A673 (cell line): ENCODE measurements around the gene FNBP1L. TPM values are rescaled to one million over a fixed set of nuclear protein-coding genes. Genes with fewer than 3 reads are reported as not detected.

Source experiments
- BruUV-seq: library from RNA; stranded (reverse); fragments of 400-500 nt; replicated peaks from 2 replicates; lab custom pipeline; 2021; lab: Mats Ljungman, UMichigan
- CTCF ChIA-PET: fragments of 300-600 bp; sonication (Branson Sonifier 250); formaldehyde crosslinking; loops from one replicate; lab custom pipeline; 2022; ENCODE audit warnings: antibody characterized with exemption; lab: Charles Lee
- POLR2A ChIA-PET: fragments of 300-600 bp; sonication (Branson Sonifier 250); formaldehyde crosslinking; loops from one replicate; lab custom pipeline; 2022; ENCODE audit warnings: antibody characterized with exemption; ENCODE audit not compliant: low non-redundant PET; lab: Charles Lee
- DNase-seq: peaks from one replicate; pipeline ENCODE4 v3.0.0-alpha.2; 2015; ENCODE audit warnings: low spot score
- H3K27ac ChIP-seq: fragments of 200-600 bp; sonication (generic); 2 replicates; pipeline ENCODE4 v1.5.1; 2016; ENCODE audit warnings: mixed run types, low read depth, mild to moderate bottlenecking, mixed read lengths, antibody characterized with exemption, low read length; ENCODE audit not compliant: poor library complexity, severe bottlenecking
- H3K27me3 ChIP-seq: fragments of 200-600 bp; sonication (generic); replicated peaks from 2 replicates; pipeline ENCODE4 v1.6.1; 2017; ENCODE audit warnings: mixed run types, low read depth, mild to moderate bottlenecking, mixed read lengths, antibody characterized with exemption, low read length; ENCODE audit not compliant: insufficient read depth, poor library complexity
- H3K36me3 ChIP-seq: fragments of 200-600 bp; sonication (generic); 2 replicates; pipeline ENCODE4 v1.6.1; 2016; ENCODE audit warnings: mixed run types, mild to moderate bottlenecking, mixed read lengths, antibody characterized with exemption, low read length; ENCODE audit not compliant: insufficient read depth, poor library complexity, severe bottlenecking
- H3K4me1 ChIP-seq: fragments of 200-600 bp; sonication (generic); 2 replicates; pipeline ENCODE4 v1.6.1; 2017; ENCODE audit warnings: mixed run types, mild to moderate bottlenecking, mixed read lengths, antibody characterized with exemption, low read length; ENCODE audit not compliant: insufficient read depth, poor library complexity, severe bottlenecking
- H3K4me3 ChIP-seq: fragments of 200-600 bp; sonication (generic); 2 replicates; pipeline ENCODE4 v1.5.1; 2016; ENCODE audit warnings: low read depth, mixed run types, mild to moderate bottlenecking, mixed read lengths, low read length; ENCODE audit not compliant: poor library complexity, severe bottlenecking
- H3K9me3 ChIP-seq: fragments of 200-600 bp; sonication (generic); 2 replicates; pipeline ENCODE4 v1.6.1; 2016; ENCODE audit warnings: mixed run types, low read depth, mild to moderate bottlenecking, mixed read lengths, antibody characterized with exemption, low read length; ENCODE audit not compliant: poor library complexity, severe bottlenecking
- CTCF ChIP-seq: fragments of 300-800, 200-600 bp; sonication (generic); conservative IDR thresholded peaks from 2 replicates; pipeline ENCODE4 v1.5.1; 2017; ENCODE audit warnings: low read depth, mild to moderate bottlenecking, antibody characterized with exemption, low read length, moderate library complexity, mixed read lengths
- EZH2 ChIP-seq: fragments of 200-600 bp; sonication (generic); IDR thresholded peaks from 2 replicates; pipeline ENCODE4 v1.6.1; 2017; ENCODE audit warnings: borderline replicate concordance, low read depth, mild to moderate bottlenecking, mixed read lengths, antibody characterized with exemption, low read length; ENCODE audit not compliant: poor library complexity, severe bottlenecking
- intact Hi-C: fragments of 100-400 bp; cut with micrococcal nuclease; formaldehyde crosslinking; loops from one replicate; pipeline ENCODE4 v1.10.0; 2022; ENCODE audit not compliant: unreplicated experiment
- total RNA-seq: library from RNA; stranded (reverse); gene quantifications from 2 replicates; pipeline ENCODE4 v1.2.3, GENCODE V29; 2021

The FNBP1L gene
- total RNA-seq, 1 experiment from 2014 or later = 39.6 TPM

DNA sequence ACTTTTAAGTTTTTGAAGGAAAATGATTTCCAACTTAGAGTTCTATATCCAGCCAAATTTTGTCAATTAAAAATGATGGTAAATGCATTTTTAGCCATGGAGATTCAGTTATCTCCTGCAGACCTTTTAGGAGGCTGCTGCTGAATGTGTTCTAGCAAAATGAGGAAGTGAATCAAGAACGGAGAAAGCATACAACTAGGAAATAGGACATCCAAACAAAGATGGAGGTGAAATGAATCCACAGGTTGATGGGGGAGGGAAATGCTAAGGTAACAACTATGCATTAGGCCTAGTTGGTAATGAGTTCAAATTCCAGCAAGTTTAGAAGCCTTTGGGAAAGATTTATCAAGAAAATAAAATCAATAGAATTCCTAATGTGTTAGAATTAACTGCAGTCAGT lies 80.5 kb downstream of the FNBP1L start:
- intact Hi-C loops = no loop called here
- Histone ChIP-seq H3K36me3 (peaks cover 10% of the 10 kb centered on the region), H3K27me3 (no peaks in the 10 kb centered on the region), H3K27ac (no peak overlapping the region), H3K9me3 (no peaks in the 10 kb centered on the region), H3K4me3 (no peak overlapping the region), H3K4me1 (no peaks in the 10 kb centered on the region)
- ChIA-PET CTCF (no interaction called here), POLR2A (no interaction called here)
- BruUV-seq = no TSS peak
- no peak for DNase-seq
- TF ChIP-seq EZH2 = no peak
- TF ChIP-seq CTCF = no peak

DNA sequence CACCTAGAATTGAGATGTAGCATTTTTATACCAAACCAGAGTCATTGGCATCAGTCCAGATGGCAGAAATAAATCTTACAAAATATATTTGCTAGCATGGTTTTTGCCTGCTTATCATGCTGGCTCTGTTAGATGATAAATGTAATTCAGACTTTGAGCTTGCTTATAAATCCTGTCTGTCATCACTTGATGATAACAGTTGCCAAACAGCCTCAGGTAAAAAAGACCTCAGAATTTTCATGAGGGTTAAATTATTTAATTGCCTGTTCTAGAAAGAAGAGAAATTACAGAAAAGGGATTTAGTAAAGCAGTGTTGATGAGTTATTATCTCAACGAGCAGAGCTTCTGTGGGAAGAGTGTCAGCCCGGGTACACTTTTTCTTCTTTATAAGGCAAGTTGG lies 83.3 kb downstream of the FNBP1L start:
- H3K4me3 ChIP-seq = no peak overlapping the region
- no peak for TF ChIP-seq CTCF
- no peak for TF ChIP-seq EZH2
- ChIA-PET POLR2A (no interaction called here), CTCF (no interaction called here)
- H3K9me3 ChIP-seq = no peaks in the 10 kb centered on the region
- no peak overlapping the region for H3K27ac ChIP-seq
- intact Hi-C loops = no loop called here
- DNase-seq = no peak
- no peaks in the 10 kb centered on the region for H3K27me3 ChIP-seq
- H3K36me3 ChIP-seq = peaks cover 17% of the 10 kb centered on the region
- BruUV-seq = no TSS peak
- no peaks in the 10 kb centered on the region for H3K4me1 ChIP-seq

DNA sequence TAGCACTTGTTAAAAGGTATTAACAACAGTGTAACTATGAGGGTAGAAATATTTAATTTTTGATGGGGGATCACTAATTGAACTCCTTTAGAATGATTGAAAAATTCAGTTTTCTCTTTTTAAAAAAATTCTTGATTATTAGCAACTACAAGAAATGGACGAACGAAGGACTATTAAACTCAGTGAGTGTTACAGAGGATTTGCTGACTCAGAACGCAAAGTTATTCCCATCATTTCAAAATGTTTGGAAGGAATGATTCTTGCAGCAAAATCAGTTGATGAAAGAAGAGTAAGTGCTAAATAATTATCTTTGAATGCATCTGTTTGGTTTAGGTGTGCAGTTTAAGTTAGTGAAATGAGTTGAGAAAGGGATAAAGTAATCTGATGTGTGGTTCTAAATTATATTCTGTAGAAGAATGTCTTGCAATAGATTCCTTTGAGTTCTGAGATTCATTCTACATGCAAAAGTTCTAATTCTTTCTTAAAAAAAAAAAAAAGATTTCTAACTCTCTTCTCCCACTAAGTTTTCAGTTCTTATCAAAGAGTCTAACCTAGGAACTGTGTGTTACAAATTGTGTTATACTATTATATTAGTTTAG lies 85.0 kb downstream of the FNBP1L start:
- DNase-seq = no peak
- POLR2A ChIA-PET = no interaction called here
- no peak overlapping the region for H3K27ac ChIP-seq
- no peak overlapping the region for H3K4me3 ChIP-seq
- H3K9me3 ChIP-seq = no peaks in the 10 kb centered on the region
- no peaks in the 10 kb centered on the region for H3K4me1 ChIP-seq
- CTCF ChIA-PET = no interaction called here
- H3K27me3 ChIP-seq = no peaks in the 10 kb centered on the region
- no peak for TF ChIP-seq EZH2
- TF ChIP-seq CTCF = no peak
- peaks cover 17% of the 10 kb centered on the region for H3K36me3 ChIP-seq
- no TSS peak for BruUV-seq
- intact Hi-C loops = no loop called here
